Measurements from ENCODE around the gene RNF43.

Gene RNF43

GRCh38 chr17:58417300-58418092, at the start of gene RNF43:
Gene RNF43, minus strand, starts transcription at chr17:58417534. Its CDS starts 1,957 bp downstream, at chr17:58415577.
- Histone ChIP-seq H3K27me3 (ENCODE audit: control insufficient read depth, low read length) (0 out of 2 replicates have a peak, but pooled peaks cover 3% of the 10 kb centered on the region), H3K27ac (ENCODE audit: low read depth, low read length) (peak within 1 kb of the TSS; percentile 36), H3K4me2 (ENCODE audit: low read length) (peak within 1 kb of the TSS; percentile 57), H3F3A (ENCODE audit: control insufficient read depth, insufficient read depth) (0 out of 2 replicates have a peak, but pooled peaks cover 5% of the 10 kb centered on the region), H3K9me3 (ENCODE audit: control insufficient read depth, insufficient read depth, low read length) (no peaks in the 10 kb centered on the region), H3K36me3 (ENCODE audit: control insufficient read depth, low read length) (no peaks in the 10 kb centered on the region), H3K9me2 (replicated peaks; ENCODE audit: control insufficient read depth, low read length) (no peaks in the 10 kb centered on the region), H3K79me2 (ENCODE audit: control insufficient read depth, low read length) (no peaks in the 10 kb centered on the region), H3K4me3 (ENCODE audit: low read length) (peak within 1 kb of the TSS; percentile 50), H3K4me1 (ENCODE audit: control insufficient read depth, low read length) (peaks cover 34% of the 10 kb centered on the region), H4K20me1 (ENCODE audit: control insufficient read depth, insufficient read depth, low read depth, low read length) (no peaks in the 10 kb centered on the region)
- no peak for TF ChIP-seq EZH2phosphoT487 (IDR thresholded peaks at IDR 0.05; ENCODE audit: borderline replicate concordance, low read length)
- peak; percentile 85 for TF ChIP-seq CTCF (IDR thresholded peaks at IDR 0.05; ENCODE audit: low read depth, low read length, poor library complexity, severe bottlenecking)

GRCh38 chr17:58455491-58455890, 38.2 kb upstream of the RNF43 start:
- no peak overlapping the region for H3K4me3 ChIP-seq (ENCODE audit: low read length)
- no peaks in the 10 kb centered on the region for H3F3A ChIP-seq (ENCODE audit: control insufficient read depth, insufficient read depth)
- no peak for TF ChIP-seq CTCF (IDR thresholded peaks at IDR 0.05; ENCODE audit: low read depth, low read length, poor library complexity, severe bottlenecking)
- TF ChIP-seq EZH2phosphoT487 (IDR thresholded peaks at IDR 0.05; ENCODE audit: borderline replicate concordance, low read length), result no peak
- no peaks in the 10 kb centered on the region for H3K36me3 ChIP-seq (ENCODE audit: control insufficient read depth, low read length)
- H3K4me2 ChIP-seq (ENCODE audit: low read length), result no peak overlapping the region
- H3K9me3 ChIP-seq (ENCODE audit: control insufficient read depth, insufficient read depth, low read length), result no peaks in the 10 kb centered on the region
- no peaks in the 10 kb centered on the region for H3K79me2 ChIP-seq (ENCODE audit: control insufficient read depth, low read length)
- no peaks in the 10 kb centered on the region for H3K27me3 ChIP-seq (ENCODE audit: control insufficient read depth, low read length)
- no peaks in the 10 kb centered on the region for H3K4me1 ChIP-seq (ENCODE audit: control insufficient read depth, low read length)
- H3K27ac ChIP-seq (ENCODE audit: low read depth, low read length), result no peak overlapping the region
- no peaks in the 10 kb centered on the region for H3K9me2 ChIP-seq (replicated peaks; ENCODE audit: control insufficient read depth, low read length)
- no peaks in the 10 kb centered on the region for H4K20me1 ChIP-seq (ENCODE audit: control insufficient read depth, insufficient read depth, low read depth, low read length)

GRCh38 chr17:58452738-58453137, 35.4 kb upstream of the RNF43 start:
- H3K9me3 ChIP-seq (ENCODE audit: control insufficient read depth, insufficient read depth, low read length), result no peaks in the 10 kb centered on the region
- H3K27me3 ChIP-seq (ENCODE audit: control insufficient read depth, low read length), result no peaks in the 10 kb centered on the region
- no peaks in the 10 kb centered on the region for H3K4me1 ChIP-seq (ENCODE audit: control insufficient read depth, low read length)
- TF ChIP-seq CTCF (IDR thresholded peaks at IDR 0.05; ENCODE audit: low read depth, low read length, poor library complexity, severe bottlenecking) (no peak), EZH2phosphoT487 (IDR thresholded peaks at IDR 0.05; ENCODE audit: borderline replicate concordance, low read length) (no peak)
- no peaks in the 10 kb centered on the region for H3K79me2 ChIP-seq (ENCODE audit: control insufficient read depth, low read length)
- no peaks in the 10 kb centered on the region for H3F3A ChIP-seq (ENCODE audit: control insufficient read depth, insufficient read depth)
- H3K4me2 ChIP-seq (ENCODE audit: low read length), result no peak overlapping the region
- H4K20me1 ChIP-seq (ENCODE audit: control insufficient read depth, insufficient read depth, low read depth, low read length), result no peaks in the 10 kb centered on the region
- no peaks in the 10 kb centered on the region for H3K9me2 ChIP-seq (replicated peaks; ENCODE audit: control insufficient read depth, low read length)
- H3K4me3 ChIP-seq (ENCODE audit: low read length), result no peak overlapping the region
- no peaks in the 10 kb centered on the region for H3K36me3 ChIP-seq (ENCODE audit: control insufficient read depth, low read length)
- no peak overlapping the region for H3K27ac ChIP-seq (ENCODE audit: low read depth, low read length)

All from DOHH2 (cell line).